ENCODE measurements around the gene ARHGAP8. TPM values are rescaled to one million over a fixed set of nuclear protein-coding genes. Genes with fewer than 3 reads are reported as not detected.

Gene ARHGAP8
- total and polyA plus RNA-seq, 2 of the 13 experiments (the other 11 are each of a cell fraction or from before 2014, with no cell fraction given), result 0.07 TPM; not detected in 1

- Histone ChIP-seq H4K20me1 (ENCODE audit: insufficient read depth, low read length) (no peaks in the 10 kb centered on the region), H3K4me3 (replicated peaks in 1 of 3; ENCODE audit: insufficient read depth in 1 of 3, low read depth in 2 of 3, low read length in 3 of 3) (no peak overlapping the region), H3K4me2 (ENCODE audit: low read depth, low read length) (no peak overlapping the region), H3K79me2 (ENCODE audit: insufficient read depth, low read length) (no peaks in the 10 kb centered on the region), H3K9ac (ENCODE audit: insufficient read depth, low read depth, low read length) (no peak overlapping the region), H3K36me3 (replicated peaks in 1 of 2; ENCODE audit: control insufficient read depth in 1 of 2, insufficient read depth in 2 of 2, low read length in 2 of 2) (no peaks in the 10 kb centered on the region), H3K9me3 (ENCODE audit: low read length) (no peaks in the 10 kb centered on the region), H3K4me1 (ENCODE audit: insufficient read depth, low read length) (no peaks in the 10 kb centered on the region), H3K27ac (ENCODE audit: extremely low read length, insufficient read depth, low read length) (no peak overlapping the region), H2AFZ (ENCODE audit: low read length) (no peak overlapping the region), H3K27me3 (ENCODE audit: control insufficient read depth in 1 of 2, insufficient read depth in 2 of 2, low read length in 2 of 2) (peaks cover 6 to 8% of the 10 kb centered on the region in 2 experiments; a peak in 4 of 5 replicates)
- BruUV-seq (replicated peaks), result no TSS peak
- CTCF ChIA-PET (ENCODE audit: low intra/inter-chr PET ratio, low total read pairs), result no interaction called here
- POLR2A ChIA-PET, result no interaction called here
- no peak for FAIRE-seq
- no peak for TF ChIP-seq ISL2 (CRISPR knock-in tag; IDR thresholded peaks at IDR 0.05)
- no peak for TF ChIP-seq ZNF12 (CRISPR knock-in tag; IDR thresholded peaks at IDR 0.05)
- TF ChIP-seq ZFYVE20 (CRISPR knock-in tag; IDR thresholded peaks at IDR 0.05; ENCODE audit: borderline replicate concordance, low read depth), result no peak
- TF ChIP-seq ZFP90 (CRISPR knock-in tag; IDR thresholded peaks at IDR 0.05; ENCODE audit: borderline replicate concordance), result no peak
- TF ChIP-seq ZNF205 (CRISPR knock-in tag; IDR thresholded peaks at IDR 0.05), result no peak
- TF ChIP-seq FOSL2 (CRISPR knock-in tag; IDR thresholded peaks at IDR 0.05), result no peak
- DNase-seq (ENCODE audit: low spot score), result no peak
- 43% methylated on average over 8 of the region's 9 CpGs for WGBS (ENCODE audit: low lambda C conversion rate)
- in situ Hi-C loops (cut with HindIII; ENCODE audit: extremely low pct_ligation_motif_present, low pct_unique_long_range_greater_than_20kb), result no loop called here
- ATAC-seq, result no peak
- intact Hi-C loops (cut with micrococcal nuclease; ENCODE audit: unreplicated experiment), result no loop called here
These were observed 44.9 kb downstream of the ARHGAP8 start for GRCh38 chr22:44797181-44797725.

GRCh38 chr22:44799077-44799945 is 46.9 kb downstream of the ARHGAP8 start:
- intact Hi-C loops (cut with micrococcal nuclease; ENCODE audit: unreplicated experiment) (no loop called here), in situ Hi-C loops (cut with HindIII; ENCODE audit: extremely low pct_ligation_motif_present, low pct_unique_long_range_greater_than_20kb) (no loop called here)
- TF ChIP-seq ZBTB33 (CRISPR knock-in tag; IDR thresholded peaks at IDR 0.05), result no peak
- no peak for TF ChIP-seq ZNF598 (CRISPR knock-in tag; IDR thresholded peaks at IDR 0.05; ENCODE audit: borderline replicate concordance)
- no peak for TF ChIP-seq ZFP62 (CRISPR knock-in tag; IDR thresholded peaks at IDR 0.05)
- no peak for TF ChIP-seq MLX (CRISPR knock-in tag; IDR thresholded peaks at IDR 0.05)
- Histone ChIP-seq H3K79me2 (ENCODE audit: insufficient read depth, low read length) (no peaks in the 10 kb centered on the region), H3K27ac (ENCODE audit: extremely low read length, insufficient read depth, low read length) (no peak overlapping the region), H3K4me3 (replicated peaks in 1 of 3; ENCODE audit: insufficient read depth in 1 of 3, low read depth in 2 of 3, low read length in 3 of 3) (no peak overlapping the region), H4K20me1 (ENCODE audit: insufficient read depth, low read length) (no peaks in the 10 kb centered on the region), H3K36me3 (replicated peaks in 1 of 2; ENCODE audit: control insufficient read depth in 1 of 2, insufficient read depth in 2 of 2, low read length in 2 of 2) (no peaks in the 10 kb centered on the region), H3K4me2 (ENCODE audit: low read depth, low read length) (no peak overlapping the region), H3K4me1 (ENCODE audit: insufficient read depth, low read length) (no peaks in the 10 kb centered on the region), H3K9me3 (ENCODE audit: low read length) (no peaks in the 10 kb centered on the region), H3K27me3 (ENCODE audit: control insufficient read depth in 1 of 2, insufficient read depth in 2 of 2, low read length in 2 of 2) (peaks cover 12 to 23% of the 10 kb centered on the region in 2 experiments; a peak in 4 of 5 replicates), H2AFZ (ENCODE audit: low read length) (no peak overlapping the region), H3K9ac (ENCODE audit: insufficient read depth, low read depth, low read length) (no peak overlapping the region)
- POLR2A ChIA-PET, result no interaction called here
- BruUV-seq (replicated peaks), result no TSS peak
- WGBS (ENCODE audit: low lambda C conversion rate), result 64% methylated on average over 11 of the region's 16 CpGs
- ATAC-seq, result no peak
- DNase-seq (ENCODE audit: low spot score), result no peak
- CTCF ChIA-PET (ENCODE audit: low intra/inter-chr PET ratio, low total read pairs), result no interaction called here
- no peak for FAIRE-seq
